Left lung (tissue), 10 donors: ENCODE results near the gene ANXA1. TPM values are rescaled to one million over a fixed set of nuclear protein-coding genes. Genes with fewer than 3 reads are reported as not detected.
A peak's percentile ranks its signal among the peaks of the same experiment; 100 is the strongest.

Experiments used
- ATAC-seq: fragments of 200-7000 bp; cut with Tn5 transposase; one replicate; pipeline ENCODE4 v1.9.1; 2020; ENCODE audit warnings: moderate library complexity
- DNase-seq, 4 donors: peaks; one replicate each; pipeline ENCODE4 v3.0.0-alpha.2; 2013 to 2020
- H3K27ac ChIP-seq, 2 donors: fragments of 200-600 bp; sonication (generic) in 1 of 2; one replicate each; pipeline versions ENCODE4 v1.5.0 to v1.8.0; 2020 to 2021
- H3K27me3 ChIP-seq, 2 donors: fragments of 200-600 bp; sonication (generic) in 1 of 2; one replicate each; pipeline versions ENCODE4 v1.5.0 to v1.8.0; 2020 to 2021
- H3K36me3 ChIP-seq, 2 donors: fragments of 200-600 bp; sonication (generic) in 1 of 2; one replicate each; pipeline versions ENCODE4 v1.5.0 to v1.8.0; 2020 to 2021
- H3K4me1 ChIP-seq, 2 donors: fragments of 200-600 bp; one replicate each; pipeline ENCODE4 v1.8.0; 2021
- H3K4me3 ChIP-seq, 2 donors: fragments of 200-600 bp; sonication (generic) in 1 of 2; one replicate each; pipeline versions ENCODE4 v1.5.0 to v1.8.0; 2020 to 2021; ENCODE audit warnings: mild to moderate bottlenecking in 1 of 2
- H3K9me3 ChIP-seq, 2 donors: fragments of 200-600 bp; sonication (generic) in 1 of 2; one replicate each; pipeline versions ENCODE4 v1.5.0 to v1.8.0; 2020 to 2021
- CTCF ChIP-seq, 2 donors: fragments of 200-600 bp; sonication (generic) in 1 of 2; IDR thresholded peaks; one replicate each; pipeline versions ENCODE4 v1.5.0 to v1.8.0; 2021; ENCODE audit warnings: antibody characterized with exemption in 2 of 2
- intact Hi-C, 2 donors: fragments of 100-400 bp; cut with DNase I; formaldehyde crosslinking; loops; one replicate each; pipeline versions ENCODE4 v1.11.2 to v1.14.2; 2022
- polyA plus RNA-seq, 6 donors: library from polyadenylated mRNA; unstranded; fragments of 120-200 nt; gene quantifications; one replicate each; pipeline ENCODE4 v1.2.1, GENCODE V29; 2013; ENCODE audit not compliant: insufficient read length in 6 of 6
- total RNA-seq, 2 donors: library from RNA; stranded (reverse); fragmentation: NEBNext Ultra II Directional; extraction: Animal tissue kit (Norgen Biotek cat#: 25700); gene quantifications; one replicate each; pipeline ENCODE4 v1.2.1, GENCODE V29; 2021
- donor health status: DM: no; HTN: yes; CAD: no.
- donor health status: DM: no; HTN: no; CAD: no.

The ANXA1 gene
- total and polyA plus RNA-seq, 8 donors: 63.2 to 563 (median 96.0) TPM

DNA sequence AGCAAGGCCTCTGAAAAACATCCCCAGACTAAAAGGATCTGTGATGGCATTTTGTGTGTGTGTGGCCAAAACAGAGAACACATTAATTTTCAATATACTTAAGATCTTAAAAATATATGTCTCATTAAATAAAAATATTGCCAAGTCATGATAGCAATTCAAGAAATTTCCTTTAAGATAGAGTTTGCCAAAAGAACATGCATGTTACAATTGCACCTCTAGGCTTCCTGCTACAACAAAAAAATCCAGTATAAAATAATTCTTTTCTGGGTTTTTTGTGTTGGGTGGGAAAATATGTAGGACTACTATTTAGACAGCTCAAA lies 5.2 kb downstream of the ANXA1 start:
- ATAC-seq (no peak), DNase-seq (no peak)
- Histone ChIP-seq H3K27ac (peak overlapping the region in 1 of 2 donors; percentile 93), H3K4me3 (peak overlapping the region in 1 of 2 donors; percentile 2), H3K27me3 (no peaks in the 10 kb centered on the region), H3K9me3 (no peaks in the 10 kb centered on the region), H3K36me3 (peaks cover 0 to 46% of the 10 kb centered on the region in 2 donors), H3K4me1 (peaks cover 26 to 54% of the 10 kb centered on the region in 2 donors)
- intact Hi-C loops: no loop called here
- no peak for TF ChIP-seq CTCF (IDR thresholded peaks at IDR 0.05)

DNA sequence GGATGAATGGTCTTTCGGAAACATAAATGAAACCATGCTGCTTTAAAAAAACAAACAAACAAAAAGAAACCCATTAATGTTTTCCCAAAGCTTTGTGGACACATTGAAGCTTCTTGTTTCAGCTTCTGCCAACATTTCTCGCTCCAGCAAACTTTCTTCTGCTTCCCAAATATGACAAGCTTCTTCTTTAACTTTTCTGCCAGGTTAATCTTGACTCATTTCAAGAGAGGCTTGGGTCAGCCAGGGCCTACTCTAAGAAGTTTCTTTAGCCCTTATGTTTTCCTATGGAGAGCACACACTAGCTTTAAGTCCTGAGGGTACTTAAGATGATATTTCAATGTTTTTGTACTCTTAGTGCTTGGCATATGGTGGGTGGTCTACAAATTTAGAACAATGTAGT lies 6.1 kb downstream of the ANXA1 start:
- no peak for DNase-seq
- TF ChIP-seq CTCF (IDR thresholded peaks at IDR 0.05): no peak
- Histone ChIP-seq H3K27me3 (no peaks in the 10 kb centered on the region), H3K36me3 (peaks cover 0 to 56% of the 10 kb centered on the region in 2 donors), H3K4me1 (peaks cover 26 to 54% of the 10 kb centered on the region in 2 donors), H3K4me3 (no peak overlapping the region), H3K27ac (peak overlapping the region; percentile 28 to 93), H3K9me3 (no peaks in the 10 kb centered on the region)
- no peak for ATAC-seq
- intact Hi-C loops: no loop called here

- intact Hi-C loops: no loop called here
- TF ChIP-seq CTCF (IDR thresholded peaks at IDR 0.05): no peak
- H3K4me1 ChIP-seq: peaks cover 26 to 50% of the 10 kb centered on the region in 2 donors
- H3K27me3 ChIP-seq: no peaks in the 10 kb centered on the region
- ATAC-seq (no peak), DNase-seq (no peak)
- H3K36me3 ChIP-seq: peaks cover 0 to 65% of the 10 kb centered on the region in 2 donors
- H3K4me3 ChIP-seq: no peak overlapping the region
- H3K9me3 ChIP-seq: no peaks in the 10 kb centered on the region
- peak overlapping the region in 1 of 2 donors; percentile 93 for H3K27ac ChIP-seq
These were observed 7.1 kb downstream of the ANXA1 start for GRCh38 chr9:73158723-73159122.

DNA sequence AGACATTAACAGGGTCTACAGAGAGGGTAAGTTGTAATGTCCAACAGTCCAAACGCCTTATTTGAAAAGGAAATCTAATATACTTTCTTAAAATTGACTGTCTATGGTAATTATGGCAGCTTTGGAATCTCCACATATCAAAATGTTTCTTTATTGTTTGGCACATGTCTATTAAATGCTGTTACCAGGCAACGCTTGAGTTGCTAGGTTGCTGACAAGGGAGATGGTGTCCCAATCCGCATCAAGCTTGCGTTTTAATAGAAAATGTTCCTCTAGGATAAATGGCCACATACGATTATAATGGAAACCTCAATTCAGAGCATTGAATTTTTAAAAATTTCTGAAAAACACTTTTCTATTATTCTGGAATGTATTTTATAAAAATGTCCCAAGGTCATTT lies 9.2 kb downstream of the ANXA1 start:
- no peak overlapping the region for H3K27ac ChIP-seq
- no peak for TF ChIP-seq CTCF (IDR thresholded peaks at IDR 0.05)
- H3K4me3 ChIP-seq: no peak overlapping the region
- intact Hi-C loops: no loop called here
- H3K9me3 ChIP-seq: no peaks in the 10 kb centered on the region
- peaks cover 3 to 86% of the 10 kb centered on the region in 2 donors for H3K36me3 ChIP-seq
- peaks cover 20 to 31% of the 10 kb centered on the region in 2 donors for H3K4me1 ChIP-seq
- H3K27me3 ChIP-seq: no peaks in the 10 kb centered on the region
- ATAC-seq (no peak), DNase-seq (no peak)

DNA sequence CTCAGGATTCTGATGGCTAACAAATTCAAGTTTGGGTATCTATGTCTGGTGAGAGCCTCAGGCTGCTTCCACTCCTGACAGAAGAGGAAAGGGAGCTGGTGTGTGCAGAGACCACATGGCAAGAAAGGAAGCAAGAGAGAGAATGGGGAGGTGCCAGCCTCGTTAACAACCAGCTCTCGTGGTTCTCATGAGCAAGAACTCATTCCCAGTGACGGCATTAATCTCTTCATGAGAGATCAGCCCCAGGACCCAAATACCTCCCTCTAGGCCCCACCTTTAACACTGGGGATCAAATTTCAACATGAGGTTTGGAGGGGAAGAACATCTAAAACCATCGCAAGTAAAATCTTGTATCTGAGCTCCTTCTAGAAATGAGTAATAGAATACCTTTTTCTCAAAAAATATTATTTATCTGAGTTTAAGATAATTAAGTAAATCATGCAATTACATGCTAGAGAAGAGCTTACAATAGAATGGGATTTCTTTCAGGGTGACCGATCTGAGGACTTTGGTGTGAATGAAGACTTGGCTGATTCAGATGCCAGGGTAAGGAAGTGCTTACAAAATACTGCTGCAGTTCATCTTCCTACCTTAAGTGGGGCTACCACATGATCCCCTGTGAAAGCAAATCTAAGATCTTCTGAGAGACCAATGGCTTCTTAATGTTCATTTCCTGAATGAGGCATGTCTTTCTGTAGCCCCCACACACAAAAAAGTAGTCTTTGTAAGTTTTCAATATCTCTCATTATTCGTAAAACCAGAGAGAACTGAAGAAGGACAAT lies 11.5 kb downstream of the ANXA1 start:
- no peak overlapping the region for H3K4me3 ChIP-seq
- H3K36me3 ChIP-seq: peaks cover 3 to 100% of the 10 kb centered on the region in 2 donors
- H3K27ac ChIP-seq: no peak overlapping the region
- H3K4me1 ChIP-seq: peaks cover 0 to 10% of the 10 kb centered on the region in 2 donors
- TF ChIP-seq CTCF (IDR thresholded peaks at IDR 0.05): no peak
- intact Hi-C loops: no loop called here
- no peaks in the 10 kb centered on the region for H3K27me3 ChIP-seq
- H3K9me3 ChIP-seq: no peaks in the 10 kb centered on the region
- ATAC-seq: no peak
- no peak for DNase-seq
